B cell (primary cell): Measurements from ENCODE around the gene YPEL4. TPM values are rescaled to one million over a fixed set of nuclear protein-coding genes. Genes with fewer than 3 reads are reported as not detected.

Experiments
- ATAC-seq: fragments of 200-7000 bp; cut with Tn5 transposase; one replicate; pipeline ENCODE4 v1.10.0; 2021; ENCODE audit warnings: low read depth, mild to moderate bottlenecking, moderate number of reproducible peaks, moderate library complexity
- CTCF ChIA-PET: fragments of 350-600 bp; sonication (Branson Sonifier 250); formaldehyde crosslinking; loops from one replicate; lab custom pipeline; 2021; ENCODE audit warnings: antibody characterized with exemption, inconsistent platforms; lab: Charles Lee
- POLR2A ChIA-PET: fragments of 350-600 bp; sonication (Branson Sonifier 250); formaldehyde crosslinking; loops from one replicate; lab custom pipeline; 2021; ENCODE audit warnings: antibody characterized with exemption; lab: Charles Lee
- DNase-seq: peaks from one replicate; pipeline ENCODE4 v3.0.0; 2013
- H2AFZ ChIP-seq: 2 replicates; pipeline ENCODE4 v1.6.1; 2012; ENCODE audit warnings: mild to moderate bottlenecking, low read depth, low read length; ENCODE audit not compliant: insufficient read depth, poor library complexity, severe bottlenecking
- H3K27ac ChIP-seq, 2 donors: 1 replicate in 1 of 2; 2 replicates in 1 of 2; pipeline ENCODE4 v1.5.1; 2012 to 2013; ENCODE audit warnings: low read length in 2 of 2, mild to moderate bottlenecking in 2 of 2, moderate library complexity in 1 of 2
- H3K27me3 ChIP-seq, 4 experiments: fragments of 200-600 bp in 1 of 4; sonication (generic) in 1 of 4; replicated peaks in 1 of 4; 1 replicate in 2 of 4; 2 replicates in 2 of 4; pipeline versions ENCODE4 v1.6.1 to v1.7.0; 2013 to 2016; ENCODE audit warnings: low read length in 3 of 4, mild to moderate bottlenecking in 2 of 4, mixed read lengths in 1 of 4, moderate library complexity in 1 of 4; ENCODE audit not compliant: insufficient read depth in 4 of 4, control insufficient read depth in 3 of 4; ENCODE audit errors: control extremely low read depth in 1 of 4
- H3K36me3 ChIP-seq, 2 experiments: replicated peaks in 1 of 2; 1 replicate in 1 of 2; 2 replicates in 1 of 2; pipeline versions ENCODE4 v1.6.1 to v1.7.1; 2013; ENCODE audit warnings: low read length in 1 of 2; ENCODE audit not compliant: insufficient read depth in 2 of 2, control insufficient read depth in 1 of 2; ENCODE audit errors: control extremely low read depth in 1 of 2, extremely low read depth in 1 of 2
- H3K4me1 ChIP-seq, 2 donors: fragments of 200-600 bp in 1 of 2; sonication (generic) in 1 of 2; 1 replicate in 1 of 2; 2 replicates in 1 of 2; pipeline versions ENCODE4 v1.5.1 to v1.6.1; 2013 to 2017; ENCODE audit warnings: low read length in 2 of 2; ENCODE audit not compliant: control insufficient read depth in 2 of 2, insufficient read depth in 2 of 2
- H3K4me2 ChIP-seq: replicated peaks from 2 replicates; pipeline ENCODE3; 2012; ENCODE audit warnings: mild to moderate bottlenecking, low read depth, low read length; ENCODE audit not compliant: poor library complexity, severe bottlenecking
- H3K4me3 ChIP-seq, 5 experiments: fragments of 200-600 bp in 1 of 5; sonication (generic) in 1 of 5; 1 replicate in 3 of 5; 2 replicates in 2 of 5; pipeline versions ENCODE4 v1.5.1 to v1.7.0; 2011 to 2016; ENCODE audit warnings: low read length in 4 of 5, mild to moderate bottlenecking in 4 of 5, low read depth in 2 of 5, control low read depth in 1 of 5, moderate library complexity in 1 of 5; ENCODE audit not compliant: insufficient read depth in 1 of 5; ENCODE audit errors: control extremely low read depth in 1 of 5, extremely low read depth in 1 of 5
- H3K79me2 ChIP-seq: fragments of 200-600 bp; sonication (generic); one replicate; pipeline ENCODE4 v1.6.0; 2016; ENCODE audit warnings: low read length; ENCODE audit not compliant: control insufficient read depth, insufficient read depth
- H3K9ac ChIP-seq: fragments of 200-600 bp; sonication (generic); 2 replicates; pipeline ENCODE4 v1.6.1; 2017; ENCODE audit warnings: mild to moderate bottlenecking, low read length, moderate library complexity
- H3K9me3 ChIP-seq, 3 donors: one replicate each; pipeline versions ENCODE4 v1.6.1 to v1.7.1; 2013; ENCODE audit warnings: low read length in 2 of 3; ENCODE audit not compliant: control insufficient read depth in 2 of 3, insufficient read depth in 1 of 3; ENCODE audit errors: control extremely low read depth in 1 of 3
- H4K20me1 ChIP-seq: 2 replicates; pipeline ENCODE4 v1.6.0; 2012; ENCODE audit warnings: mild to moderate bottlenecking, low read length; ENCODE audit not compliant: insufficient read depth, control insufficient read depth, poor library complexity, severe bottlenecking
- H3K27ac Mint-ChIP-seq: one replicate; pipeline ENCODE4 v1.8.0; 2021; ENCODE audit warnings: mixed read lengths
- H3K27me3 Mint-ChIP-seq: one replicate; pipeline ENCODE4 v1.8.0; 2021; ENCODE audit warnings: mixed read lengths
- H3K4me1 Mint-ChIP-seq: one replicate; pipeline ENCODE4 v1.8.0; 2021; ENCODE audit warnings: mixed read lengths
- H3K4me3 Mint-ChIP-seq: one replicate; pipeline ENCODE4 v1.8.0; 2021; ENCODE audit warnings: mixed read lengths
- H3K9me3 Mint-ChIP-seq: one replicate; pipeline ENCODE4 v1.8.0; 2022; ENCODE audit warnings: mixed read lengths; ENCODE audit not compliant: insufficient read depth
- CTCF ChIP-seq: fragments of 200-600 bp; IDR thresholded peaks from one replicate; pipeline ENCODE4 v1.8.0; 2022; ENCODE audit warnings: antibody characterized with exemption, mild to moderate bottlenecking
- EZH2 ChIP-seq: IDR thresholded peaks from 2 replicates; pipeline ENCODE4 v1.6.1; 2012; ENCODE audit warnings: borderline replicate concordance, low read depth, mild to moderate bottlenecking, moderate library complexity, low read length; ENCODE audit not compliant: insufficient read depth, poor library complexity, severe bottlenecking
- WGBS: methylation state at CpG from one replicate; pipeline ENCODE4 v1.1.5; 2013; ENCODE audit warnings: missing lambda C conversion rate; ENCODE audit not compliant: insufficient coverage; 5-methylcytosine and 5-hydroxymethylcytosine counted together
- intact Hi-C: fragments of 100-400 bp; cut with micrococcal nuclease; formaldehyde crosslinking; loops from one replicate; pipeline ENCODE4 v1.10.0; 2022
- polyA plus RNA-seq: library from polyadenylated mRNA; depleted of rRNA; stranded (reverse); fragments of >200 nt; gene quantifications from 2 replicates; pipeline ENCODE4 v1.2.3, GENCODE V29; 2012
- total RNA-seq, 2 donors: library from RNA; stranded (reverse); fragments of 120-200 nt in 1 of 2; gene quantifications; 1 replicate in 1 of 2; 2 replicates in 1 of 2; pipeline versions ENCODE4 v1.2.3 to v1.2.4, GENCODE V29; 2013 to 2022

YPEL4 gene
- total and polyA plus RNA-seq, 2 donors (not counting 1 experiment from before 2014, with no cell fraction given): 0.03 to 1.1 TPM

GRCh38 chr11:57615308-57615707, 34.4 kb downstream of the YPEL4 start:
- no peaks in the 10 kb centered on the region for H3K36me3 ChIP-seq
- CTCF ChIA-PET: interaction anchor here (0.9 kb wide), 1 partner anchor 29 kb away, joined by 3 read pairs; no protein-coding TSS in a partner anchor
- Mint-ChIP-seq H3K4me3 (no peak overlapping the region), H3K9me3 (peaks cover 2% of the 10 kb centered on the region), H3K4me1 (no peaks in the 10 kb centered on the region), H3K27me3 (peaks cover 21% of the 10 kb centered on the region), H3K27ac (no peak overlapping the region)
- no peaks in the 10 kb centered on the region for H3K79me2 ChIP-seq
- WGBS: 71% methylated on average over 1 of the region's 1 CpG
- H3K27ac ChIP-seq: no peak overlapping the region
- no peak overlapping the region for H3K9ac ChIP-seq
- no peak for ATAC-seq
- POLR2A ChIA-PET: no interaction called here
- no peak overlapping the region for H2AFZ ChIP-seq
- intact Hi-C loops: no loop called here
- no peak overlapping the region for H3K4me3 ChIP-seq
- TF ChIP-seq CTCF (no peak), EZH2 (no peak)
- H3K4me2 ChIP-seq: no peak overlapping the region
- DNase-seq: no peak
- no peaks in the 10 kb centered on the region for H4K20me1 ChIP-seq
- H3K27me3 ChIP-seq: no peaks in the 10 kb centered on the region
- peaks cover 0 to 13% (median 10%) of the 10 kb centered on the region in 3 donors for H3K9me3 ChIP-seq
- H3K4me1 ChIP-seq: no peaks in the 10 kb centered on the region

GRCh38 chr11:57614234-57614772, 35.4 kb downstream of the YPEL4 start:
- H3K9ac ChIP-seq: no peak overlapping the region
- ATAC-seq: no peak
- no peak for TF ChIP-seq EZH2
- DNase-seq: no peak
- H3K27me3 Mint-ChIP-seq: peaks cover 21% of the 10 kb centered on the region
- CTCF ChIA-PET: interaction anchor here (0.9 kb wide), 1 partner anchor 30 kb away, joined by 3 read pairs; no protein-coding TSS in a partner anchor
- intact Hi-C loops: no loop called here
- no peak overlapping the region for H3K4me3 Mint-ChIP-seq
- no peaks in the 10 kb centered on the region for H3K27me3 ChIP-seq
- H3K4me3 ChIP-seq: no peak overlapping the region
- H3K9me3 Mint-ChIP-seq: peaks cover 2% of the 10 kb centered on the region
- H3K4me1 ChIP-seq: no peaks in the 10 kb centered on the region
- WGBS: 81% methylated on average over 10 of the region's 10 CpGs
- H3K4me2 ChIP-seq: no peak overlapping the region
- no peak overlapping the region for H3K27ac ChIP-seq
- H3K4me1 Mint-ChIP-seq: no peaks in the 10 kb centered on the region
- POLR2A ChIA-PET: no interaction called here
- H3K9me3 ChIP-seq: peaks cover 0 to 9% (median 3%) of the 10 kb centered on the region in 3 donors
- no peaks in the 10 kb centered on the region for H4K20me1 ChIP-seq
- no peaks in the 10 kb centered on the region for H3K79me2 ChIP-seq
- H3K36me3 ChIP-seq: no peaks in the 10 kb centered on the region
- no peak overlapping the region for H2AFZ ChIP-seq
- no peak overlapping the region for H3K27ac Mint-ChIP-seq
